HepG2 (cell line): ENCODE measurements around the gene SLX9. TPM values are rescaled to one million over a fixed set of nuclear protein-coding genes. Genes with fewer than 3 reads are reported as not detected.
A peak's percentile ranks its signal among the peaks of the same experiment; 100 is the strongest.

Source experiments
- ATF7 ChIP-seq, 2 experiments: fragments of 450-650 bp in 1 of 2; sonication (generic) in 1 of 2; formaldehyde crosslinking in 1 of 2; IDR thresholded peaks; 2 replicates each; pipeline versions ENCODE4 v1.4.0 to v1.6.1; 2016 to 2020; ENCODE audit warnings: antibody characterized with exemption in 1 of 2, mild to moderate bottlenecking in 1 of 2, missing genetic modification reagents in 1 of 2
- CEBPG ChIP-seq: IDR thresholded peaks from 2 replicates; pipeline ENCODE4 v1.6.1; 2016
- CREM ChIP-seq, 2 experiments: sonication (generic) in 1 of 2; formaldehyde crosslinking in 1 of 2; IDR thresholded peaks; 2 replicates each; pipeline versions ENCODE4 v1.4.0 to v1.6.1; 2016 to 2020; ENCODE audit warnings: antibody characterized with exemption in 1 of 2, mild to moderate bottlenecking in 1 of 2, missing genetic modification reagents in 1 of 2
- HMG20B ChIP-seq: conservative IDR thresholded peaks from 2 replicates; pipeline ENCODE4 v1.6.1; 2016; ENCODE audit warnings: missing genetic modification reagents, missing compliant biosample characterization
- JARID2 ChIP-seq: sonication (generic); formaldehyde crosslinking; IDR thresholded peaks from 2 replicates; pipeline ENCODE4 v1.8.1; 2023; ENCODE audit warnings: missing genetic modification reagents, inconsistent platforms; ENCODE audit not compliant: insufficient replicate concordance
- KLF11 ChIP-seq: IDR thresholded peaks from 2 replicates; pipeline ENCODE4 v1.6.1; 2016; ENCODE audit warnings: missing compliant biosample characterization
- KMT2A ChIP-seq: sonication (generic); formaldehyde crosslinking; IDR thresholded peaks from 2 replicates; pipeline ENCODE4 v1.4.0; 2020; ENCODE audit warnings: missing genetic modification reagents
- MED13 ChIP-seq: sonication (generic); formaldehyde crosslinking; IDR thresholded peaks from 2 replicates; pipeline ENCODE4 v1.5.0; 2020; ENCODE audit warnings: missing genetic modification reagents
- NR2F6 ChIP-seq, 2 experiments: IDR thresholded peaks; 2 replicates each; pipeline ENCODE4 v1.6.1; 2016; ENCODE audit warnings: antibody characterized with exemption in 1 of 2, mild to moderate bottlenecking in 1 of 2
- PPARG ChIP-seq: conservative IDR thresholded peaks from 2 replicates; pipeline ENCODE4 v1.6.1; 2016; ENCODE audit warnings: missing biosample characterization, missing genetic modification reagents
- RBAK ChIP-seq: sonication (generic); formaldehyde crosslinking; IDR thresholded peaks from 2 replicates; pipeline ENCODE4 v1.5.1; 2020; ENCODE audit warnings: mild to moderate bottlenecking, missing genetic modification reagents
- REPIN1 ChIP-seq: sonication (generic); formaldehyde crosslinking; IDR thresholded peaks from 2 replicates; pipeline ENCODE4 v1.8.0; 2022; ENCODE audit warnings: missing genetic modification reagents, low read depth, mild to moderate bottlenecking, borderline replicate concordance
- RFX3 ChIP-seq: IDR thresholded peaks from 2 replicates; pipeline ENCODE4 v1.6.1; 2016; ENCODE audit warnings: missing biosample characterization, missing genetic modification reagents
- ZBTB7B ChIP-seq: sonication (generic); formaldehyde crosslinking; IDR thresholded peaks from 2 replicates; pipeline ENCODE4 v1.4.0; 2020; ENCODE audit warnings: missing genetic modification reagents
- ZNF24 ChIP-seq: fragments of 450-650 bp; IDR thresholded peaks from 2 replicates; pipeline ENCODE4 v1.6.1; 2017; ENCODE audit warnings: antibody characterized with exemption, mild to moderate bottlenecking
- ZNF629 ChIP-seq: sonication (generic); formaldehyde crosslinking; conservative IDR thresholded peaks from 2 replicates; pipeline ENCODE4 v1.5.0; 2020; ENCODE audit warnings: missing genetic modification reagents
- polyA plus RNA-seq, 8 experiments: library from polyadenylated mRNA; depleted of rRNA in 3 of 8; stranded (reverse) in 7 of 8; unstranded in 1 of 8; fragments of >200 nt; fragmentation: Illumina TruSeq in 4 of 8; extraction: Trizol in 4 of 8; gene quantifications; 2 replicates each; pipeline versions ENCODE4 v1.2.1 to v1.2.3, GENCODE V29; 2011 to 2016; ENCODE audit warnings: low read depth in 4 of 8, missing spikeins in 1 of 8, mixed read lengths in 1 of 8; ENCODE audit not compliant: insufficient read depth in 1 of 8
- total RNA-seq, 5 experiments: library from RNA; depleted of rRNA; stranded (reverse); fragments of >200 nt; fragmentation: Illumina TruSeq; extraction: Trizol; gene quantifications; 2 replicates each; pipeline ENCODE4 v1.2.3, GENCODE V29; 2016; ENCODE audit warnings: low read depth in 1 of 5
- TF ChIP-seq, protein P1 (sequence below): sonication (generic); formaldehyde crosslinking; IDR thresholded peaks from 2 replicates; pipeline ENCODE4 v1.5.0; 2020; ENCODE audit warnings: missing genetic modification reagents
- TF ChIP-seq, protein P2 (sequence below): sonication (generic); formaldehyde crosslinking; IDR thresholded peaks from 2 replicates; pipeline ENCODE4 v1.4.0; 2020; ENCODE audit warnings: missing genetic modification reagents
- TF ChIP-seq, protein P3 (sequence below): sonication (generic); formaldehyde crosslinking; IDR thresholded peaks from 2 replicates; pipeline ENCODE4 v1.4.0; 2020; ENCODE audit warnings: missing genetic modification reagents
- TF ChIP-seq, protein P4 (sequence below): sonication (generic); formaldehyde crosslinking; IDR thresholded peaks from 2 replicates; pipeline ENCODE4 v1.4.0; 2020; ENCODE audit warnings: missing genetic modification reagents
- TF ChIP-seq, protein P5 (sequence below): sonication (generic); formaldehyde crosslinking; conservative IDR thresholded peaks from 2 replicates; pipeline ENCODE4 v1.8.1; 2023; ENCODE audit warnings: missing genetic modification reagents

SLX9 gene
- total and polyA plus RNA-seq, 2 of the 13 experiments (the other 11 are each of a cell fraction or from before 2014, with no cell fraction given), result 21.0 to 47.1 TPM

DNA sequence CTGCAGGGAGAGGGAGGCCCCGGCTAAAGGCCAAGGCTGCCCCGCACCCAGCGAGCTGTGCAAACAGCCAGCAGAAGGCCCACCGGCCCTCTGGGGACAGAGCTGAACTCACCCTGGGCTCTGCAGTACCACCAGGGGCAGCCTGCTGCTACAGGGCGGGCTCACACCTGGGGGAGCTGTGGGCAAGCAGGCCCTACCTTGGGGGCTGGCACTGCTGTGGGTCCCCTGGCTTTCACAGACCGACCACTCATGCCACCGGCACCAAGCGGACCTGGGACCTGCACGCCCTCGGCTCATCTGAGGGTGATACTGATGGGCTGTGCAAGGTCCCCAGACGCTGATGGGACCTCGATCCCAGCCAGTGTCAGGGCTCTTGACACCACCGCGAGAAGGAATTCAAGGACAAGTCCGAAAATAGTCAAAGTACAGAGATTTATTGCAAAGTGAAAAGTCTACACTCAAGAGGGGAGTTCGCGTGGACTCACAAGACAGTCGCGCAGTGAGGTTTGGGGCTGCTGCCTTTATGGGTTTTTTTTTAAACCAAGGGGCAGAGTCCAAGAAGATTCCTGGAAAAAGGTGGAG lies 73.5 kb downstream of the SLX9 start (continued):
- peak; percentile 53; the same call in 1 of the 2 replicates for TF ChIP-seq RBAK (CRISPR knock-in tag)
- TF ChIP-seq, protein P1, sequence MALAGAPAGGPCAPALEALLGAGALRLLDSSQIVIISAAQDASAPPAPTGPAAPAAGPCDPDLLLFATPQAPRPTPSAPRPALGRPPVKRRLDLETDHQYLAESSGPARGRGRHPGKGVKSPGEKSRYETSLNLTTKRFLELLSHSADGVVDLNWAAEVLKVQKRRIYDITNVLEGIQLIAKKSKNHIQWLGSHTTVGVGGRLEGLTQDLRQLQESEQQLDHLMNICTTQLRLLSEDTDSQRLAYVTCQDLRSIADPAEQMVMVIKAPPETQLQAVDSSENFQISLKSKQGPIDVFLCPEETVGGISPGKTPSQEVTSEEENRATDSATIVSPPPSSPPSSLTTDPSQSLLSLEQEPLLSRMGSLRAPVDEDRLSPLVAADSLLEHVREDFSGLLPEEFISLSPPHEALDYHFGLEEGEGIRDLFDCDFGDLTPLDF (CRISPR knock-in tag), result 0 out of 2 replicates have a peak, but pooled peaks have one; percentile 27
- TF ChIP-seq, protein P2, sequence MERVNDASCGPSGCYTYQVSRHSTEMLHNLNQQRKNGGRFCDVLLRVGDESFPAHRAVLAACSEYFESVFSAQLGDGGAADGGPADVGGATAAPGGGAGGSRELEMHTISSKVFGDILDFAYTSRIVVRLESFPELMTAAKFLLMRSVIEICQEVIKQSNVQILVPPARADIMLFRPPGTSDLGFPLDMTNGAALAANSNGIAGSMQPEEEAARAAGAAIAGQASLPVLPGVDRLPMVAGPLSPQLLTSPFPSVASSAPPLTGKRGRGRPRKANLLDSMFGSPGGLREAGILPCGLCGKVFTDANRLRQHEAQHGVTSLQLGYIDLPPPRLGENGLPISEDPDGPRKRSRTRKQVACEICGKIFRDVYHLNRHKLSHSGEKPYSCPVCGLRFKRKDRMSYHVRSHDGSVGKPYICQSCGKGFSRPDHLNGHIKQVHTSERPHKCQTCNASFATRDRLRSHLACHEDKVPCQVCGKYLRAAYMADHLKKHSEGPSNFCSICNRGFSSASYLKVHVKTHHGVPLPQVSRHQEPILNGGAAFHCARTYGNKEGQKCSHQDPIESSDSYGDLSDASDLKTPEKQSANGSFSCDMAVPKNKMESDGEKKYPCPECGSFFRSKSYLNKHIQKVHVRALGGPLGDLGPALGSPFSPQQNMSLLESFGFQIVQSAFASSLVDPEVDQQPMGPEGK (CRISPR knock-in tag), result peak; percentile 97
- TF ChIP-seq ZNF629 (CRISPR knock-in tag), result peak; percentile 31; the same call in 1 of the 2 replicates
- TF ChIP-seq RFX3 (CRISPR knock-in tag), result no peak
- peak; percentile 73; the same call in 1 of the 2 replicates for TF ChIP-seq MED13
- TF ChIP-seq JARID2 (CRISPR knock-in tag), result no peak
- peak; percentile 84; the same call in 1 of the 2 replicates for TF ChIP-seq REPIN1
- 0 out of 2 replicates have a peak, but pooled peaks have one; percentile 33 for TF ChIP-seq CREM (IDR thresholded peaks at IDR 0.05)
- no peak for TF ChIP-seq CREM (CRISPR knock-in tag; IDR thresholded peaks at IDR 0.05)
- TF ChIP-seq, protein P3, sequence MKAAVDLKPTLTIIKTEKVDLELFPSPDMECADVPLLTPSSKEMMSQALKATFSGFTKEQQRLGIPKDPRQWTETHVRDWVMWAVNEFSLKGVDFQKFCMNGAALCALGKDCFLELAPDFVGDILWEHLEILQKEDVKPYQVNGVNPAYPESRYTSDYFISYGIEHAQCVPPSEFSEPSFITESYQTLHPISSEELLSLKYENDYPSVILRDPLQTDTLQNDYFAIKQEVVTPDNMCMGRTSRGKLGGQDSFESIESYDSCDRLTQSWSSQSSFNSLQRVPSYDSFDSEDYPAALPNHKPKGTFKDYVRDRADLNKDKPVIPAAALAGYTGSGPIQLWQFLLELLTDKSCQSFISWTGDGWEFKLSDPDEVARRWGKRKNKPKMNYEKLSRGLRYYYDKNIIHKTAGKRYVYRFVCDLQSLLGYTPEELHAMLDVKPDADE (CRISPR knock-in tag), result no peak
- peak; percentile 55; the same call in 1 of the 2 replicates for TF ChIP-seq HMG20B (CRISPR knock-in tag)
- TF ChIP-seq KLF11, result 0 out of 2 replicates have a peak, but pooled peaks have one; percentile 42
- no peak for TF ChIP-seq ATF7 (IDR thresholded peaks at IDR 0.05)
- TF ChIP-seq ATF7 (CRISPR knock-in tag; IDR thresholded peaks at IDR 0.05), result no peak; the same call in 1 of the 2 replicates
- TF ChIP-seq KMT2A (CRISPR knock-in tag), result peak; percentile 80; the same call in 1 of the 2 replicates
- peak; percentile 58 for TF ChIP-seq PPARG (CRISPR knock-in tag)
- TF ChIP-seq, protein P4, sequence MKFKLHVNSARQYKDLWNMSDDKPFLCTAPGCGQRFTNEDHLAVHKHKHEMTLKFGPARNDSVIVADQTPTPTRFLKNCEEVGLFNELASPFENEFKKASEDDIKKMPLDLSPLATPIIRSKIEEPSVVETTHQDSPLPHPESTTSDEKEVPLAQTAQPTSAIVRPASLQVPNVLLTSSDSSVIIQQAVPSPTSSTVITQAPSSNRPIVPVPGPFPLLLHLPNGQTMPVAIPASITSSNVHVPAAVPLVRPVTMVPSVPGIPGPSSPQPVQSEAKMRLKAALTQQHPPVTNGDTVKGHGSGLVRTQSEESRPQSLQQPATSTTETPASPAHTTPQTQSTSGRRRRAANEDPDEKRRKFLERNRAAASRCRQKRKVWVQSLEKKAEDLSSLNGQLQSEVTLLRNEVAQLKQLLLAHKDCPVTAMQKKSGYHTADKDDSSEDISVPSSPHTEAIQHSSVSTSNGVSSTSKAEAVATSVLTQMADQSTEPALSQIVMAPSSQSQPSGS (CRISPR knock-in tag), result peak; percentile 73
- peak; percentile 99 for TF ChIP-seq ZBTB7B (CRISPR knock-in tag)
- no peak for TF ChIP-seq ZNF24
- TF ChIP-seq, protein P5, sequence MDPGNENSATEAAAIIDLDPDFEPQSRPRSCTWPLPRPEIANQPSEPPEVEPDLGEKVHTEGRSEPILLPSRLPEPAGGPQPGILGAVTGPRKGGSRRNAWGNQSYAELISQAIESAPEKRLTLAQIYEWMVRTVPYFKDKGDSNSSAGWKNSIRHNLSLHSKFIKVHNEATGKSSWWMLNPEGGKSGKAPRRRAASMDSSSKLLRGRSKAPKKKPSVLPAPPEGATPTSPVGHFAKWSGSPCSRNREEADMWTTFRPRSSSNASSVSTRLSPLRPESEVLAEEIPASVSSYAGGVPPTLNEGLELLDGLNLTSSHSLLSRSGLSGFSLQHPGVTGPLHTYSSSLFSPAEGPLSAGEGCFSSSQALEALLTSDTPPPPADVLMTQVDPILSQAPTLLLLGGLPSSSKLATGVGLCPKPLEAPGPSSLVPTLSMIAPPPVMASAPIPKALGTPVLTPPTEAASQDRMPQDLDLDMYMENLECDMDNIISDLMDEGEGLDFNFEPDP, result no peak
- peak; percentile 33; the same call in 1 of the 2 replicates for TF ChIP-seq CEBPG (CRISPR knock-in tag)
- TF ChIP-seq NR2F6 (IDR thresholded peaks at IDR 0.05), result peak; percentile 80
- peak; percentile 91 for TF ChIP-seq NR2F6 (CRISPR knock-in tag; IDR thresholded peaks at IDR 0.05)
